PC-3 (cell line): ENCODE results near the gene VSX1. TPM values are rescaled to one million over a fixed set of nuclear protein-coding genes. Genes with fewer than 3 reads are reported as not detected.

ENCODE experiments used
- ATAC-seq: fragments of 200-7000 bp; cut with Tn5 transposase; 2 replicates; pipeline ENCODE4 v1.9.1; 2020; ENCODE audit warnings: mild to moderate bottlenecking, moderate library complexity
- BruUV-seq: library from RNA; stranded (reverse); fragments of 400-500 nt; replicated peaks from 2 replicates; lab custom pipeline; 2021; lab: Mats Ljungman, UMichigan
- CTCF ChIA-PET: fragments of 300-600 bp; sonication (Branson Sonifier 250); formaldehyde crosslinking; loops from one replicate; lab custom pipeline; 2022; ENCODE audit warnings: antibody characterized with exemption; lab: Charles Lee
- POLR2A ChIA-PET: fragments of 300-600 bp; sonication (Branson Sonifier 250); formaldehyde crosslinking; loops from one replicate; lab custom pipeline; 2022; ENCODE audit warnings: antibody characterized with exemption; ENCODE audit not compliant: unreplicated experiment; lab: Charles Lee
- DNase-seq: peaks from one replicate; pipeline ENCODE4 v3.0.0-alpha.2; 2015
- H2AFZ ChIP-seq: fragments of 300-600 bp; sonication (generic); 2 replicates; pipeline ENCODE4 v1.6.0; 2016; ENCODE audit warnings: antibody characterized with exemption, low read length
- H3F3A ChIP-seq: fragments of 300-600 bp; sonication (generic); one replicate; pipeline ENCODE4 v1.6.0; 2017; ENCODE audit warnings: antibody characterized with exemption, low read length, control low read depth, mild to moderate bottlenecking; ENCODE audit not compliant: unreplicated experiment
- H3K27ac ChIP-seq: fragments of 300-600 bp; sonication (generic); 2 replicates; pipeline ENCODE4 v1.5.1; 2016; ENCODE audit warnings: mild to moderate bottlenecking, low read length
- H3K27me3 ChIP-seq: fragments of 300-600 bp; sonication (generic); 2 replicates; pipeline ENCODE4 v1.6.1; 2016; ENCODE audit warnings: low read length, mixed read lengths
- H3K36me3 ChIP-seq: fragments of 300-600 bp; sonication (generic); 2 replicates; pipeline ENCODE4 v1.6.1; 2016; ENCODE audit warnings: low read depth, mixed run types, low read length, mixed read lengths
- H3K4me1 ChIP-seq: fragments of 300-600 bp; sonication (generic); 2 replicates; pipeline ENCODE4 v1.5.1; 2016; ENCODE audit warnings: low read length; ENCODE audit not compliant: insufficient read depth
- H3K4me2 ChIP-seq: fragments of 300-600 bp; sonication (generic); 2 replicates; pipeline ENCODE4 v1.6.0; 2016; ENCODE audit warnings: low read length
- H3K4me3 ChIP-seq: fragments of 300-600 bp; sonication (generic); 2 replicates; pipeline ENCODE4 v1.5.1; 2016; ENCODE audit warnings: mild to moderate bottlenecking, low read length, mixed read lengths
- H3K79me2 ChIP-seq: fragments of 300-600 bp; sonication (generic); 2 replicates; pipeline ENCODE4 v1.6.1; 2017; ENCODE audit warnings: low read length, mixed read lengths
- H3K9ac ChIP-seq: fragments of 300-600 bp; sonication (generic); 2 replicates; pipeline ENCODE4 v1.6.0; 2016; ENCODE audit warnings: mild to moderate bottlenecking, low read length
- H3K9me2 ChIP-seq: fragments of 300-600 bp; sonication (generic); replicated peaks from 2 replicates; pipeline ENCODE4 v1.6.1; 2016; ENCODE audit warnings: mixed run types, low read length, mixed read lengths
- H3K9me3 ChIP-seq: fragments of 300-600 bp; sonication (generic); 2 replicates; pipeline ENCODE4 v1.6.1; 2016; ENCODE audit warnings: low read length, mixed read lengths
- H4K20me1 ChIP-seq: fragments of 300-600 bp; sonication (generic); 2 replicates; pipeline ENCODE4 v1.6.1; 2016; ENCODE audit warnings: low read length, mixed read lengths
- EZH2 ChIP-seq: fragments of 300-600 bp; sonication (generic); IDR thresholded peaks from one replicate; pipeline ENCODE4 v1.6.1; 2017; ENCODE audit warnings: antibody characterized with exemption, mild to moderate bottlenecking, low read length; ENCODE audit not compliant: unreplicated experiment
- EZH2phosphoT487 ChIP-seq: fragments of 300-600 bp; sonication (generic); IDR thresholded peaks from 2 replicates; pipeline ENCODE4 v1.6.1; 2018; ENCODE audit warnings: mild to moderate bottlenecking, antibody characterized with exemption, low read length, borderline replicate concordance
- intact Hi-C: fragments of 100-400 bp; cut with micrococcal nuclease; formaldehyde crosslinking; loops from 2 replicates; pipeline ENCODE4 v1.9.0; 2023
- total RNA-seq: library from RNA; depleted of rRNA; stranded (reverse); fragments of >200 nt; gene quantifications from 2 replicates; pipeline ENCODE4 v1.2.3, GENCODE V29; 2014
- TF ChIP-seq, protein P1 (sequence below): fragments of 300-600 bp; sonication (generic); conservative IDR thresholded peaks from 2 replicates; pipeline ENCODE4 v1.5.1; 2017; ENCODE audit warnings: antibody characterized with exemption, low read depth, mild to moderate bottlenecking, low read length

The VSX1 gene
- total RNA-seq, 1 experiment from 2014 or later, result not detected

DNA sequence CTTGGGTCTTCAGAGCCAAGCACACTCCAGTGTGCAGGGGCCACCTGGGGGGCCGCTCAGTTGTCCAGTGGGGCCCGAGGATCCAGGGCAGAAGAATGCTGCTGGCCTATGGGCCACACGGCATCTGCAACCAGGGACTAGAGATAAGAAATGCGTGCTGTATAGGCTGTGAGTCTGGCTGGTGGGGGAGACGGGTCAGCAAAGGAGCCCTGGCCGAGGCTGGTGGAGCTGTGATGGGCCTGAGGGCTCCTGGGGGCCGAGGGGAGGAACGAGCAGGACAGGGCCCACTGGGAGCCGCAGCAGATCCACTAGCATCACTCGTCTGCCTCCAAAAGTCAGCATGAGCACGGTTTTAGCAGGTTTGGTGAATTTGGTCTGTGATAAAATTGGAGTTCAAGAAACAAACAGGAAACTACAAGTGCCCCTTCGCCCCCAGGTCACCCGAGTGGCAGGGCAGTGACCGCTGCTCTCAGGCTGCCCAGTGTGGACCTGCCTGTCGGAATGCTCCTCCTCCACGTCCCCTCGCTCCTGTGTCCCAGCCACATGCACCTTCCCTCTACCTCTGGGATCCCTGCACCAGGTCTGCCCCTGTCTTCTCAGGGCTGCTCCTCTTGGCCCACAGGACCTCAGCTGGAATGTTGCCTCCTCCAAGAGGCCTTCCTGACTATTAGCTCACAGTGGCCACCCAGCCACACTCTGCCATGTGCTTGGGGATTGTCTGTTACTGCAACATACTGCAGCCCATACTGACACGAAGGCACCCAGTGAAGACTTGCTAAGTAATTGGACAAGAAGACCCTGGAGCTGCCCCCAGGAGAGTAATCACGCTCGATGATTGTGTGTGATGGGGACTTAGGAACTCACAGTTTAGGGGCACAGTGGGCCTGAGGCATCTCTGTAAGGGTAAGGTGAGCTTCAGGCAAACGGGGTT, 34.9 kb downstream of the VSX1 start:
- Histone ChIP-seq H3F3A (no peaks in the 10 kb centered on the region), H3K27me3 (no peaks in the 10 kb centered on the region)
- CTCF ChIA-PET, result interaction anchor here (0.6 kb wide), 1 partner anchor 508 kb away, joined by 4 read pairs; no protein-coding TSS in a partner anchor

DNA sequence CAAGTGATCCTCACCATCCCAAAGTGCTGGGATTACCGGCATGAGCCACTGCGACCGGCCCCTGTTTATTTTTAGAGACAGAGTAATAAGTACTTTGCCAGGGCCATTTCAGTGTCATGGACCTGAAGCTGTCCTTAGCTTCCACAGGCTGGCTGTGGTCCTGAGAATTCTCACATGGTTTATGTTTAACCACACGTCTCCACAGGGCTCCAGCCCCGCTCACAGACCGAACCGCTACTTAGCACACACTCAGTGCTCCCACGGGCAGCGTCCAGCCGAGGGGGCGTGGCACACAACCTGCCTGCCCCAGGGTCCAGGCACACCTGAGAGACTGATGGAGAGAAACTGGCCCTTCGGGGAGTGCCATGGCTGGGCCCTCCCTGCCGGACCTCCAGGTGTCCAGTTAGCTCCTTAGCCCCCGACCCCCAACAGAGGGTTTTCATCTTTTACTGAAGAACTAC, 35.7 kb downstream of the VSX1 start:
- no peaks in the 10 kb centered on the region for H3F3A ChIP-seq
- no peaks in the 10 kb centered on the region for H3K27me3 ChIP-seq
- H3K4me1 ChIP-seq, result no peaks in the 10 kb centered on the region
- H3K9ac ChIP-seq, result no peak overlapping the region
- TF ChIP-seq, protein P1, sequence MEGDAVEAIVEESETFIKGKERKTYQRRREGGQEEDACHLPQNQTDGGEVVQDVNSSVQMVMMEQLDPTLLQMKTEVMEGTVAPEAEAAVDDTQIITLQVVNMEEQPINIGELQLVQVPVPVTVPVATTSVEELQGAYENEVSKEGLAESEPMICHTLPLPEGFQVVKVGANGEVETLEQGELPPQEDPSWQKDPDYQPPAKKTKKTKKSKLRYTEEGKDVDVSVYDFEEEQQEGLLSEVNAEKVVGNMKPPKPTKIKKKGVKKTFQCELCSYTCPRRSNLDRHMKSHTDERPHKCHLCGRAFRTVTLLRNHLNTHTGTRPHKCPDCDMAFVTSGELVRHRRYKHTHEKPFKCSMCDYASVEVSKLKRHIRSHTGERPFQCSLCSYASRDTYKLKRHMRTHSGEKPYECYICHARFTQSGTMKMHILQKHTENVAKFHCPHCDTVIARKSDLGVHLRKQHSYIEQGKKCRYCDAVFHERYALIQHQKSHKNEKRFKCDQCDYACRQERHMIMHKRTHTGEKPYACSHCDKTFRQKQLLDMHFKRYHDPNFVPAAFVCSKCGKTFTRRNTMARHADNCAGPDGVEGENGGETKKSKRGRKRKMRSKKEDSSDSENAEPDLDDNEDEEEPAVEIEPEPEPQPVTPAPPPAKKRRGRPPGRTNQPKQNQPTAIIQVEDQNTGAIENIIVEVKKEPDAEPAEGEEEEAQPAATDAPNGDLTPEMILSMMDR, result no peak
- TF ChIP-seq EZH2phosphoT487 (no peak), EZH2 (no peak)
- H3K4me3 ChIP-seq, result no peak overlapping the region
- ChIA-PET CTCF (interaction anchor here (0.6 kb wide), 1 partner anchor 508 kb away, joined by 4 read pairs; no protein-coding TSS in a partner anchor), POLR2A (no interaction called here)
- no peaks in the 10 kb centered on the region for H3K9me3 ChIP-seq
- no peak overlapping the region for H3K27ac ChIP-seq
- H3K36me3 ChIP-seq, result no peaks in the 10 kb centered on the region
- no peak for ATAC-seq
- H3K79me2 ChIP-seq, result no peaks in the 10 kb centered on the region
- H4K20me1 ChIP-seq, result no peaks in the 10 kb centered on the region
- intact Hi-C loops, result no loop called here
- no TSS peak for BruUV-seq
- DNase-seq, result no peak
- no peaks in the 10 kb centered on the region for H3K9me2 ChIP-seq
- no peak overlapping the region for H3K4me2 ChIP-seq
- no peak overlapping the region for H2AFZ ChIP-seq

More for the DNA sequence above, 34.9 kb downstream of the VSX1 start:
- Histone ChIP-seq H3K4me2 (no peak overlapping the region), H3K4me1 (no peaks in the 10 kb centered on the region), H2AFZ (no peak overlapping the region), H3K36me3 (no peaks in the 10 kb centered on the region), H3K79me2 (no peaks in the 10 kb centered on the region), H3K4me3 (no peak overlapping the region), H4K20me1 (no peaks in the 10 kb centered on the region), H3K27ac (no peak overlapping the region), H3K9me2 (no peaks in the 10 kb centered on the region), H3K9me3 (no peaks in the 10 kb centered on the region), H3K9ac (no peak overlapping the region)
- ATAC-seq (no peak), DNase-seq (no peak)
- intact Hi-C loops, result no loop called here
- no TSS peak for BruUV-seq
- POLR2A ChIA-PET, result no interaction called here
- TF ChIP-seq, protein P1, result no peak
- TF ChIP-seq EZH2 (no peak), EZH2phosphoT487 (no peak)

DNA sequence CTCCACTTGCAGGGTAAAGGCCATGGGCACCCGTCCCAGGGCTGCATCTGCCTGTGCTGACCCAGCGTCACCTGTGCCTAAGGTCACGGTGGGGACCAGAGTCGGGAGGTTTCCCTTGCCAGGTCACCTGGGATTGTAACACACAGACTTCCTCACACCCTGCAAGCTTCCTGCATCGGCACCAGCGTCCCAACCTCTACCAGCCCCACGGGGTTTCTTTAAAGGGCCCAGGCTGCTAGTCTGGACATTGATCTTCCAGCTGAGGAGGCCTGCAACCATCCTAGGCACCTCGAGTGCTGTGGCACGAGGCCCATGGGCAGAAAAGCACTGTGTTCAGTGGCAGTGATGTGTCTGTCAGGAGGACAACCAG, 36.6 kb downstream of the VSX1 start:
- no peaks in the 10 kb centered on the region for H3F3A ChIP-seq
- TF ChIP-seq EZH2phosphoT487 (no peak), EZH2 (no peak)
- TF ChIP-seq, protein P1, result no peak
- no peaks in the 10 kb centered on the region for H3K79me2 ChIP-seq
- no peaks in the 10 kb centered on the region for H3K9me2 ChIP-seq
- no peaks in the 10 kb centered on the region for H4K20me1 ChIP-seq
- intact Hi-C loops, result no loop called here
- H3K27me3 ChIP-seq, result no peaks in the 10 kb centered on the region
- no peak for DNase-seq
- no peak overlapping the region for H3K9ac ChIP-seq
- POLR2A ChIA-PET, result no interaction called here
- no peaks in the 10 kb centered on the region for H3K9me3 ChIP-seq
- no peak overlapping the region for H2AFZ ChIP-seq
- no peak overlapping the region for H3K27ac ChIP-seq
- ATAC-seq, result no peak
- H3K36me3 ChIP-seq, result no peaks in the 10 kb centered on the region
- H3K4me3 ChIP-seq, result no peak overlapping the region
- CTCF ChIA-PET, result no interaction called here
- H3K4me1 ChIP-seq, result peaks cover 4% of the 10 kb centered on the region
- BruUV-seq, result no TSS peak
- H3K4me2 ChIP-seq, result no peak overlapping the region
